ENCODE measurements around the gene NAAA. TPM values are rescaled to one million over a fixed set of nuclear protein-coding genes. Genes with fewer than 3 reads are reported as not detected.
"Not testable (repeated sequence)": the region's sequence is repeated elsewhere in the genome, so short reads cannot be mapped to it uniquely, and the experiment has no call there.

Gene NAAA
- total and polyA plus RNA-seq, 2 donors from 2014 or later: 32.9 to 58.1 TPM

DNA sequence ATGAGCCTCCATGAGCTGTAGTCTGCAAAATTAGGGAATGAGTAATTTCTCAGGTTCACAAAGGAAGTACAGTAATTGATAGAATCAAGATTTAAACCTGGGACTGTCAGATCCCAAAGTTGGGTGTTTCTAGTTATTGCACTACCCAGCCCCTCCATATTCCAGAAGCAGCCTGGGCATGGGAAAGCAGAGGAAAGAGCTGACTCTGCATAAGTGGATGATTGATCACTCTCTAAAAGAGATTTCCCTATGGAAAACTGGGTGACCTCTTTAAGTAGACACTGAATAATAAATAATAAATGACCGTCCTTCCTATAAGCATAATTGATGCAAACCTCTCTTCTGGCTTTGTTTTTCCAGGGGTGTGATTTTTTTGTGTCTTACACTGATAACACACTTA lies 5.2 kb downstream of the NAAA start:
- TF ChIP-seq, protein P1, sequence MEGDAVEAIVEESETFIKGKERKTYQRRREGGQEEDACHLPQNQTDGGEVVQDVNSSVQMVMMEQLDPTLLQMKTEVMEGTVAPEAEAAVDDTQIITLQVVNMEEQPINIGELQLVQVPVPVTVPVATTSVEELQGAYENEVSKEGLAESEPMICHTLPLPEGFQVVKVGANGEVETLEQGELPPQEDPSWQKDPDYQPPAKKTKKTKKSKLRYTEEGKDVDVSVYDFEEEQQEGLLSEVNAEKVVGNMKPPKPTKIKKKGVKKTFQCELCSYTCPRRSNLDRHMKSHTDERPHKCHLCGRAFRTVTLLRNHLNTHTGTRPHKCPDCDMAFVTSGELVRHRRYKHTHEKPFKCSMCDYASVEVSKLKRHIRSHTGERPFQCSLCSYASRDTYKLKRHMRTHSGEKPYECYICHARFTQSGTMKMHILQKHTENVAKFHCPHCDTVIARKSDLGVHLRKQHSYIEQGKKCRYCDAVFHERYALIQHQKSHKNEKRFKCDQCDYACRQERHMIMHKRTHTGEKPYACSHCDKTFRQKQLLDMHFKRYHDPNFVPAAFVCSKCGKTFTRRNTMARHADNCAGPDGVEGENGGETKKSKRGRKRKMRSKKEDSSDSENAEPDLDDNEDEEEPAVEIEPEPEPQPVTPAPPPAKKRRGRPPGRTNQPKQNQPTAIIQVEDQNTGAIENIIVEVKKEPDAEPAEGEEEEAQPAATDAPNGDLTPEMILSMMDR (IDR thresholded peaks at IDR 0.05; ENCODE audit: borderline replicate concordance, extremely low read depth, insufficient read depth): no peak
- H3K4me3 ChIP-seq (ENCODE audit: low read length in 3 of 3): no peak overlapping the region
- intact Hi-C loops (cut with DNase I): no loop called here
- H3K4me1 ChIP-seq (ENCODE audit: control insufficient read depth in 2 of 3, insufficient read depth in 2 of 3, low read depth in 1 of 3, low read length in 3 of 3): no peaks in the 10 kb centered on the region
- H3K9ac ChIP-seq (ENCODE audit: low read length in 3 of 3): no peak overlapping the region
- H3K36me3 ChIP-seq (ENCODE audit: control insufficient read depth in 2 of 3, insufficient read depth in 3 of 3, low read length in 3 of 3): peaks cover 0 to 6% (median 1%) of the 10 kb centered on the region in 3 donors
- no peaks in the 10 kb centered on the region for H3K27me3 ChIP-seq (ENCODE audit: control insufficient read depth, insufficient read depth, low read length)
- H3K9me3 ChIP-seq (ENCODE audit: control insufficient read depth in 2 of 3, insufficient read depth in 1 of 3, low read length in 3 of 3): no peaks in the 10 kb centered on the region
- H3K27ac ChIP-seq (ENCODE audit: low read depth in 2 of 2, low read length in 2 of 2): no peak overlapping the region
- FAIRE-seq (no peak), DNase-seq (no peak)

DNA sequence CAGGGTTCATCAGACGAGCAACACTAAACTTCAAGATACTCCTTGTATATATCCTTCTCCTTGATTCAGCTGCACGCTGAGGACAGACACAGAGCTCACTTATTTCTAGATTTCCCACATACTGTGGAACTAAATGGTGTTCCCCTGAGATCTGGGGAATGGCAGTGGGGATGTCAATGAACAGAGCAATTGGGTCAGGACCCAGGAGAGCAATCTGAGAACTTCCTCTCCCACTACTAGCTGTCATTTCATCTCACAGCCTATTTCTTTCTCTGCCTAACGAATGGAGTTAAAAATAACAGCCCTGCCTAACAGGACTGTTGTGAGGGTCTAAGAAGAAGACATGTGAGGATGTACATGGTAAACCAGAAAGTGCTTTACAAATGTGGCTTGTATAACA lies 10.7 kb downstream of the NAAA start:
- DNase-seq (no peak), FAIRE-seq (no peak)
- Histone ChIP-seq H3K4me1 (ENCODE audit: control insufficient read depth in 2 of 3, insufficient read depth in 2 of 3, low read depth in 1 of 3, low read length in 3 of 3) (no peaks in the 10 kb centered on the region), H3K9me3 (ENCODE audit: control insufficient read depth in 2 of 3, insufficient read depth in 1 of 3, low read length in 3 of 3) (no peaks in the 10 kb centered on the region), H3K27ac (ENCODE audit: low read depth in 2 of 2, low read length in 2 of 2) (no peak overlapping the region), H3K9ac (ENCODE audit: low read length in 3 of 3) (no peak overlapping the region), H3K36me3 (ENCODE audit: control insufficient read depth in 2 of 3, insufficient read depth in 3 of 3, low read length in 3 of 3) (peaks cover 0 to 5% (median 5%) of the 10 kb centered on the region in 3 donors), H3K4me3 (ENCODE audit: low read length in 3 of 3) (no peak overlapping the region), H3K27me3 (ENCODE audit: control insufficient read depth, insufficient read depth, low read length) (no peaks in the 10 kb centered on the region)
- intact Hi-C loops (cut with DNase I): no loop called here
- TF ChIP-seq, protein P1 (IDR thresholded peaks at IDR 0.05; ENCODE audit: borderline replicate concordance, extremely low read depth, insufficient read depth): no peak

DNA sequence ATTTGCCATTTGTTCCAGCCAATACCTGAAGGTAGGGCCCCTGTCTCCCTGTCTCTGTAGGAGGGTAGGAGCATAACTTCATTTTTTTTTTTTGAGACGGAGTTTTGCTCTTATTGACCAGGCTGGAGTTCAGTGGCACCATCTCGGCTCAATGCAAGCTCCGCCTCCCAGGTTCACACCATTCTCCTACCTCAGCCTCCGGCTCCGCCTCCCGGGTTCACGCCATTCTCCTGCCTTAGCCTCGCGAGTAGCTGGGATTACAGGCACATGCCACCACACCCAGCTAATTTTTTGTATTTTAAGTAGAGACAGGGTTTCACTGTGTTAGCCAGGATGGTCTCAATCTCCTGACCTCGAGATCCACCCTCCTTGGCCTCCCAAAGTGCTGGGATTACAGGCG lies 15.9 kb downstream of the NAAA start:
- H3K9ac ChIP-seq (ENCODE audit: low read length in 3 of 3); intact Hi-C loops (cut with DNase I); H3K36me3 ChIP-seq (ENCODE audit: control insufficient read depth in 2 of 3, insufficient read depth in 3 of 3, low read length in 3 of 3); H3K4me1 ChIP-seq (ENCODE audit: control insufficient read depth in 2 of 3, insufficient read depth in 2 of 3, low read depth in 1 of 3, low read length in 3 of 3); FAIRE-seq; H3K27me3 ChIP-seq (ENCODE audit: control insufficient read depth, insufficient read depth, low read length); H3K9me3 ChIP-seq (ENCODE audit: control insufficient read depth in 2 of 3, insufficient read depth in 1 of 3, low read length in 3 of 3); H3K4me3 ChIP-seq (ENCODE audit: low read length in 3 of 3); H3K27ac ChIP-seq (ENCODE audit: low read depth in 2 of 2, low read length in 2 of 2); DNase-seq: not testable (repeated sequence)

DNA sequence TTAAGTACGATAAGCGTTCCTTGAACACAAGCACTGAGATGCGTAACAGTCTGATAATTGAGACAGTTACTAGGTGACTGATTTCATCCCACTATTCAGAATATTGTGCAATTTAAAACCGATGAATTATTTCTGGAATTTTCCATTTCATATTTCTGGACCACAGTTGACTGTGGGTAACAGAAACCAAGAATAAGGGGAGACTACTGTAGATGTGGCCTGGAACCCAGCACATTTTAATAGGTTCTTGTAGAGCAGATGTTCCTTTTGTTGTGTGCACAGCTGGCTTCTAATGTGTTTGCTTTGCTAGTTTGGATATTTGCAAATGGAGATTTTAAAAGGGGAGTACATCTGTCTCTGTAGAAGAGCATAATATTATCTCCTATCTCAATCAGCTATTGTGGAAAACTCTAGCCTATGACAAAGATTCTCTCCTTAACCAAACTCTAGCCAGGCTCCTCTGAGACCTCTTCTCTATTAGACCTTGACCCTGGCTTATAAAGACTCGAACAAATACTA lies 16.4 kb downstream of the NAAA start:
- Histone ChIP-seq H3K4me3 (ENCODE audit: low read length in 3 of 3) (no peak overlapping the region), H3K36me3 (ENCODE audit: control insufficient read depth in 2 of 3, insufficient read depth in 3 of 3, low read length in 3 of 3) (peaks cover 0 to 8% (median 3%) of the 10 kb centered on the region in 3 donors), H3K9ac (ENCODE audit: low read length in 3 of 3) (no peak overlapping the region), H3K9me3 (ENCODE audit: control insufficient read depth in 2 of 3, insufficient read depth in 1 of 3, low read length in 3 of 3) (no peaks in the 10 kb centered on the region), H3K4me1 (ENCODE audit: control insufficient read depth in 2 of 3, insufficient read depth in 2 of 3, low read depth in 1 of 3, low read length in 3 of 3) (no peaks in the 10 kb centered on the region), H3K27me3 (ENCODE audit: control insufficient read depth, insufficient read depth, low read length) (no peaks in the 10 kb centered on the region), H3K27ac (ENCODE audit: low read depth in 2 of 2, low read length in 2 of 2) (no peak overlapping the region)
- intact Hi-C loops (cut with DNase I): no loop called here
- no peak for DNase-seq
- TF ChIP-seq, protein P1 (IDR thresholded peaks at IDR 0.05; ENCODE audit: borderline replicate concordance, extremely low read depth, insufficient read depth): no peak
- FAIRE-seq: no peak

Measured in kidney (tissue), 14 donors.